ENCODE measurements around the gene SIPA1. TPM values are rescaled to one million over a fixed set of nuclear protein-coding genes. Genes with fewer than 3 reads are reported as not detected.

SIPA1 gene
- total and polyA plus RNA-seq, 2 of the 8 experiments (the other 6 are each of a cell fraction or from before 2014, with no cell fraction given), result 35.3 to 72.2 TPM

- TF ChIP-seq CHD7 (IDR thresholded peaks at IDR 0.05; ENCODE audit: insufficient replicate concordance, low read length), result no peak
- TF ChIP-seq YY1 (IDR thresholded peaks at IDR 0.05; ENCODE audit: low read depth, low read length), result no peak
- TF ChIP-seq ZNF274 (IDR thresholded peaks at IDR 0.05; ENCODE audit: borderline replicate concordance, extremely low read depth, low read length), result no peak
- no peak for TF ChIP-seq NANOG (IDR thresholded peaks at IDR 0.05; ENCODE audit: insufficient read depth, low read depth, low read length, poor library complexity, severe bottlenecking)
- no peak for TF ChIP-seq HDAC6 (IDR thresholded peaks at IDR 0.05; ENCODE audit: low read depth, low read length)
- TF ChIP-seq KDM1A (IDR thresholded peaks at IDR 0.05; ENCODE audit: borderline replicate concordance, low read length), result no peak
- TF ChIP-seq CHD1 (IDR thresholded peaks at IDR 0.05; ENCODE audit: low read depth, low read length), result no peak
- no peak for TF ChIP-seq RXRA (IDR thresholded peaks at IDR 0.05; ENCODE audit: insufficient read depth, low read depth, low read length)
Measured at GRCh38 chr11:65645710-65646109, 7.8 kb downstream of the SIPA1 start (continued).

All from H1 (cell line).